Stimulated activated CD4-positive, alpha-beta T cell treated with anti-CD3 and anti-CD28 coated beads, TNF-alpha, amount 100 ng/mL, for 1 hour (primary cell): Measurements from ENCODE around the gene METTL25.

Source experiments
- DNase-seq, 3 donors: peaks; one replicate each; pipeline ENCODE4 v3.0.0-alpha.2; 2020; ENCODE audit warnings: low read depth in 3 of 3, low spot score in 1 of 3

The METTL25 gene

GRCh38 chr12:82468563-82468962, 110.2 kb downstream of the METTL25 start:
- DNase-seq: no peak

- no peak for DNase-seq
Observed at GRCh38 chr12:82470906-82471512, 112.7 kb downstream of the METTL25 start.

- DNase-seq: no peak
Observed at GRCh38 chr12:82473111-82473754, 114.9 kb downstream of the METTL25 start.

- no peak for DNase-seq
Observed at GRCh38 chr12:82474181-82474797, 116.0 kb downstream of the METTL25 start.

- DNase-seq: no peak
Observed at GRCh38 chr12:82474798-82475184, 116.5 kb downstream of the METTL25 start.

GRCh38 chr12:82475211-82475610, 116.9 kb downstream of the METTL25 start:
- DNase-seq: no peak

GRCh38 chr12:82476511-82476910, 118.2 kb downstream of the METTL25 start:
- no peak for DNase-seq

- no peak for DNase-seq
Observed at GRCh38 chr12:82479511-82479910, 121.2 kb downstream of the METTL25 start.

GRCh38 chr12:82480606-82481005, 122.3 kb downstream of the METTL25 start:
- DNase-seq: no peak

- no peak for DNase-seq
Observed at GRCh38 chr12:82481954-82482353, 123.6 kb downstream of the METTL25 start.

GRCh38 chr12:82486524-82487235, 128.4 kb downstream of the METTL25 start:
- no peak for DNase-seq

- no peak for DNase-seq
Observed at GRCh38 chr12:82504409-82504808, 146.1 kb downstream of the METTL25 start.

GRCh38 chr12:82505150-82505549, 146.8 kb downstream of the METTL25 start:
- no peak for DNase-seq

- no peak for DNase-seq
Observed at GRCh38 chr12:82507686-82508085, 149.4 kb downstream of the METTL25 start.

- DNase-seq: no peak
Observed at GRCh38 chr12:82510386-82510785, 152.1 kb downstream of the METTL25 start.

GRCh38 chr12:82514880-82515279, 156.6 kb downstream of the METTL25 start:
- DNase-seq: no peak

GRCh38 chr12:82515652-82516051, 157.3 kb downstream of the METTL25 start:
- DNase-seq: no peak

- no peak for DNase-seq
Observed at GRCh38 chr12:82517027-82517426, 158.7 kb downstream of the METTL25 start.

GRCh38 chr12:82517808-82518207, 159.5 kb downstream of the METTL25 start:
- DNase-seq: no peak

GRCh38 chr12:82519510-82519909, 161.2 kb downstream of the METTL25 start:
- DNase-seq: no peak

GRCh38 chr12:82522285-82522684, 164.0 kb downstream of the METTL25 start:
- no peak for DNase-seq

GRCh38 chr12:82522762-82523161, 164.4 kb downstream of the METTL25 start:
- no peak for DNase-seq
